HG02642 (cell line): ENCODE data around the gene TMEM220.
"Not testable (repeated sequence)": the region's sequence is repeated elsewhere in the genome, so short reads cannot be mapped to it uniquely, and the experiment has no call there.

ENCODE experiments used
- ATAC-seq: cut with Tn5 transposase; IDR thresholded peaks from one replicate; pipeline ENCODE4 v1.9.1; 2021; ENCODE audit warnings: mild to moderate bottlenecking; ENCODE audit not compliant: unreplicated experiment, poor library complexity

TMEM220 gene

GRCh38 chr17:10755592-10756127 lies 25.8 kb upstream of the TMEM220 start:
- no peak for ATAC-seq

GRCh38 chr17:10754861-10755591 lies 25.2 kb upstream of the TMEM220 start:
- ATAC-seq, result no peak

- ATAC-seq, result no peak
These were observed 24.3 kb upstream of the TMEM220 start for GRCh38 chr17:10754109-10754508.

DNA sequence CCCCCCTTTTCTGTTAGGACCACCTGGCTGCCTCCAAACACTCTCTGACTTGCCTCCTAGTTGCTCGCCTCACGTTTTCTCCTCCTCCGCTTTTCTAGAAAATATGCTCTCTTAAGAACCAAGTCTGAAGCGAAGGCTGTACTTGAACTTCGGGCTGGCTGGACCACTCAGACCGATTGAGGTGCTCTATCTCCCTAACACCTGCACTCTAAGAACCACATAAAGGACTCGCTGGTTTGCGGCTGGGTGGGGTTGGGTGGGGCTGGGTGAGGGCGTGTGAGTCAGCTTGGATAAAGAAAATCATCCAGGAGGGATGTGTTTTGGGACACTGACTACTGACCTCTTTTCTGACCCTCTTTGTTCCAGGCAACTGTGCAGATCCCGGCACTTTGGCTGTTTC lies 22.9 kb upstream of the TMEM220 start:
- no peak for ATAC-seq

GRCh38 chr17:10751563-10751962 lies 21.7 kb upstream of the TMEM220 start:
- no peak for ATAC-seq

GRCh38 chr17:10750210-10750609 lies 20.4 kb upstream of the TMEM220 start:
- no peak for ATAC-seq

DNA sequence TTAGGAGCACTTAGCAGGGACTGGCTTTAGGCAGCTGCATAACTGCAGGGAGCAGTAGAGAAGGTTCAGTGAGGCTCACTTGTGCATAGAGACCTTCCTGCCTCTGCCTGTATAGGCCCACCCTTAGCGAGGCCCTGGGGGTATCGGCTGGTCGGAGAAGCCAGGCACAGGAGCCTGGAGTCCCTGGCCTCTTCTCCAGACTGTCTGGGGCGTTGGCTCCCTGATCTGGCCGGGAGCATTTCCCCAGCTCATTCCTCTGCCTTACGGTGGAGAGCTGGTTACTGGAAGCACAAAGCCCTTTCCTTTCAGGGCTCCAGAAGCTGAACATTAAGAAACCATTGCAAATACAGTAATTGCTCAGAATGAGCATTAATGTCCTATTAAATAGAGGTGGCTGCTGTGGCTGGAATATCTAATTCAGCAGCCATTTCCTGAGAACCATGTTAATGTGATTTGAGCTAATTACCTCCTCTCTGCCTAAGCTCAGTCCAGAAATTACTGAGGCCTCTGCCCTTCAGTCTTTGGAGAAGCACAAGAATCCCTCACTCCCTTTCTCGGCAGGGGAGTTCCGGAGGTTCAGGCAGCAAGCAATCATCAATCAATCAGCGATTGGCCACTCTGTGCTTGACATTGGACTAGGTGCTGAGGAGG lies 18.8 kb upstream of the TMEM220 start:
- ATAC-seq, result no peak

DNA sequence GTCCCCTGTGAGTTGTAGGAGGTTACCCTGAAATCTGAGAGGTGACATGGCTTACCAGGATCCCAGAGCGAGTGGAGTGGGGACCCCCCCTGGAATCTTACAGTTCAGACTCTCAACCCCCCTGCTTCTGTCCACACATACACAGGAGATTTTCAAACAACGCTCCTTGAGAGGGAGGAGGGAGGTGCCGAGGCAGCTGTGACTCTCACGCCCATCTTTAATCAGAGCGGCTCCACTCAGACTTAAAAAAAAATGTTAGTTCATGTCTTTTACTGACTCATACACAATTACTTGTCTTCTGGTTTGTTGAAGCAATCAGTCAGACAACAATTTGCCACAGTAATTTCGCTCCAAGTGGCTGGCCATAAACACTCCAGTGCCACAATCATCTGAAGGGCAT lies 15.4 kb upstream of the TMEM220 start:
- ATAC-seq, result no peak

GRCh38 chr17:10744501-10745000 lies 14.7 kb upstream of the TMEM220 start:
- ATAC-seq, result no peak

DNA sequence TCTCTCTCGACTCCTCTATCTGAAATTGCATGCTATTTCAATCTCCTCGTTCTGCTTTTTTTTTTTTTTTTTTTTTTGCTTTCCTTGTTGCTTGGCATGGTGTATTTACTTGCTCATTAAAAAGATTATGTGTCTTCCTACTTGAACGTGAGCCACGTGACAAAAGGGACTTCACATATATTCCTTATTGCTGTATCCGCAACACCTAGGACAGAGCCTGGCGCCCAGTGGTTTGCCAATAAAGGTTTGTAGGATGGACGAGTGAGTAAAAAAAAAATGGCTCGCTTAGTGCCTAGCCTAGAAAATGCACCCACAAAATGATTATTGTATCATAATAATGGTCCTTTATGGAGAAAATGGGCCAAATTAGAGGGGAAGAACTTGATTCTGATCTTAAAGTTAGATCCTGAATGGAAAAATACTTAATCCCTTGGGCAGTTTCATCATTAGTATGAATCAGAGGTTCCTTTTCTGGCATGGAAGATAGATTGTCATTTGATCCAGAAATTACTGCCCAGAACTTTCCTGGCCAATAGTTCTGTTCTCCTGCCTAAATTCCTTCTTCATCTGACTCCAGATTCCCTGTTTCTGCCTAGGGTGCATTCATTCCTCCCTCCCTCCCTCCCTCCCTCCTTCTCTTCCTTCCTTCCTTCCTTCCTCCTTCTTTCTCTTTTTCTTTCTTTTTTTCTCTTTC lies 13.6 kb upstream of the TMEM220 start:
- ATAC-seq, result no peak

- no peak for ATAC-seq
These were observed 12.6 kb upstream of the TMEM220 start for GRCh38 chr17:10742431-10742830.

GRCh38 chr17:10741416-10742135 lies 11.8 kb upstream of the TMEM220 start:
- ATAC-seq, result no peak

GRCh38 chr17:10739386-10739785 lies 9.6 kb upstream of the TMEM220 start:
- no peak for ATAC-seq

DNA sequence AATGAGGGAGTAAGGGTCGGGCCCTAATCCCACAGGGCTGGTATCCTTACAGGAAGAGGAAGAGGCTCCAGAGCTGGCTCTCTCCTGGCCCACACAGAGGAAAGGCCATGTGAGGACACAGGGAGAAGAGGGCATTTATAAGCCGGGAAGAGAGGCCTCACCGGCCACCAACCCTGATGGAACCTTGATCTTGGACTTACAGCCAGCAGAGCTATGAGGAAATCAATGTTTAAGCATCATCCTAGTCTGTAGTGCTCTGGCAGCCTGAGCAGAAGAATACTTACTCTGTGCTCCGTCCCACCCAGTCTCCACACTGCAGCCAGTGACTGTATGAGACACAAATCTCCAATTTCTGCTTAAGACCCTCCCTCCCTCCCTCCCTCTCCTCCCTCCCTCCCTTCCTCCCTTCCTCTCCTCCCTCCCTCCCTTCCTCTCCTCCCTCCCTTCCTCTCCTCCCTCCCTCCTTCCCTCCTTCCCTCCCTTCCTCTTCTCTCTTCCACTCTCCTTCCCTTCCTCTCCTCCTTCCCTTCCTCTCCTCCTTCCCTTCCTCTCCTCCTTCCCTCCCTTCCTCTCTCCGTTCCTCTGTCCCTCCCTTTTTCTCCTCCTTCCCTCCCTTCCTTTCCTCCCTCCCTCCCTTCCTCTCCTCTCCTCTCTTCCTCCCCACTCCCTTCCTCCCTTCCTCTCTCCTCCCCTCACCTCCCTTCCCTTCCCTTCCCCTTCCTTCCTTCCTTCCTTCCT lies 8.9 kb upstream of the TMEM220 start:
- ATAC-seq, result no peak

DNA sequence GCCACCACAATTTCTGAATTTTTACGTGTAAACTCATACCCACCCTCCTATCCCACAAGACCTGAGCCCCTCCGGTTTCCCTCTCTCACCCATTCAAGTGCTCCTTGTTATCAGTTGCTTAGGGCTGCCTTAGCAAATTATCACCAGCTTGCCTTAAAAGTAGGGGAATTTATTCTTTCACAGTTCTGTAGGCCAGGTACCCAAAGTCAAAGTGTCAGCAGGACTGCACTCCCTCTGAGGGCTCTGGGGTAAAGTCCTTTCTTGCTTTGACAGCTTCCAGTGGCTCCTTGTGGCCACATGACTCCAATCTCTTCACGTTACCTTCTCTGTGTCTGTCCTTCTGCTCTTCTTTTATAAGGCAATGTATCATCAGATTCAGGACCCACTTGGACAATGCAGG lies 7.9 kb upstream of the TMEM220 start:
- ATAC-seq, result no peak

DNA sequence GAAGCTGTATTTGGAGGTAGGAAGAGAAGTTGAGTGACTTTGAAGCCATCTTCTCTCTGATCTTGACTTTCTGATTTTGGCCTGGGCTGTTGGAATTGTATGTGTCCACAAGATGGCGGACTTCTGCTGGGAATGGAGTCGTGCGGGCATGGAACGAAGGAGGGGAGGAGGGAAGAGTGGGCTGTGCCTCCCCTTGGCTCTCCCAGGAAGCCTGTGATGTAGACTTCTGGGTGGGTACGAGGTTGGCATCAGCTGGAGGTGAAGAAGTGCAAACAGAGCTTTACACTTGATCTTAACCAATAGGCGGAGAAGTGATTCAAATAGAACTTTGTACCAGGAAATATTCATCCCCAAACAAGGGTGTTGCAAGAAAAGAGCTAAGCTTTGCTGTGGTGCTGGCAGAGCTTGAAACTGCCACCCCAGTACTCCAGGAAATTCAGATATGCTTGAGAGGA lies 7.4 kb upstream of the TMEM220 start:
- no peak for ATAC-seq

GRCh38 chr17:10735821-10736220 lies 6.0 kb upstream of the TMEM220 start:
- ATAC-seq, result no peak

DNA sequence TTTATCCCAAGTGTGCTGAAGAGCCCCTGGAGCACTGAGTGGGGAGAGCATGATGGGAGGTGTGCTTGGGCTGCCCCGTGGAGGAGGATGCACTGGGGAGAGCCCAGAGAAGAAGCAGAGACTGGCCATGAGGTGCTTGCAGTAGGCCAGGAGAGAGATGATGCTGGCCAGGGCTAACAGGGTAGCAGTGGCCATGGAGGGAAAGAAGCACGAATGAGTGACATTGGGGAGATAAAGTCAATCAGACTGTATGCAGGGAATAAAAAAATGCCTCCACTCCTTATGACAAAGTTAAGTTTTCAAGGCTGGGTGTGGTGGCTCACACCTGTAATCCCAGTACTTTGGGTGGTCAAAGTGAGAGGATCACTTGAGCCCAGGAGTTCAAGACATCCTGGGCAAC lies 5.4 kb upstream of the TMEM220 start:
- ATAC-seq, result no peak

DNA sequence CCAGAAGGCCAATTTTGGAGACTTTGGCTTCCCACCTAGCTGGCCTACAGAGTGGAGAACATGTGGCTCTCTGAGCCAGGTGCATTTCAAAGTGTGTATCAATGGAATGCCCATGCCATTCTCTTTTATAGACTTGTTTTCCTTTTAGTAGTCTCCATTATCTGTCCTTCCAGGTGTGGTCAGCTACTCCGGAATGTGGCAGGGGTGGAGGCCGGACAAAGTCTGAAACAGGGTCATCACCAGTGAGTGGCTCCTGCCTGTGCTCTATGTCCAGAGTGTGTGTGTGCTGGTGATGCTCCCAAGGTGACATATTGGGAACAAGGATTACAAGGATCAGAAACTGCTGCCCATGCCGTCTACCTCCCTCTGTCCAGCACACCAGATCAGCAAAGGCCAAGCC lies 3.8 kb upstream of the TMEM220 start:
- no peak for ATAC-seq

GRCh38 chr17:10732121-10732520 lies 2.3 kb upstream of the TMEM220 start:
- not testable (repeated sequence) for ATAC-seq
